GM18907 (cell line): ENCODE results near the gene SEZ6L.

Source experiments
- ATAC-seq: cut with Tn5 transposase; IDR thresholded peaks from one replicate; pipeline ENCODE4 v1.9.1; 2021; ENCODE audit warnings: mild to moderate bottlenecking, moderate library complexity; ENCODE audit not compliant: unreplicated experiment

The SEZ6L gene

GRCh38 chr22:26172389-26172990, 3.2 kb downstream of the SEZ6L start:
- ATAC-seq, result no peak

GRCh38 chr22:26174280-26174679, 5.0 kb downstream of the SEZ6L start:
- ATAC-seq, result no peak

GRCh38 chr22:26182723-26183122, 13.5 kb downstream of the SEZ6L start:
- no peak for ATAC-seq

GRCh38 chr22:26185190-26185589, 15.9 kb downstream of the SEZ6L start:
- ATAC-seq, result no peak

- no peak for ATAC-seq
Measured at GRCh38 chr22:26188341-26188740, 19.1 kb downstream of the SEZ6L start.

- ATAC-seq, result no peak
Measured at GRCh38 chr22:26194313-26194712, 25.1 kb downstream of the SEZ6L start.

- ATAC-seq, result no peak
Measured at GRCh38 chr22:26194877-26195276, 25.6 kb downstream of the SEZ6L start.

GRCh38 chr22:26196657-26197056, 27.4 kb downstream of the SEZ6L start:
- ATAC-seq, result no peak

GRCh38 chr22:26197425-26197824, 28.2 kb downstream of the SEZ6L start:
- no peak for ATAC-seq

- ATAC-seq, result no peak
Measured at GRCh38 chr22:26199665-26200064, 30.4 kb downstream of the SEZ6L start.

- no peak for ATAC-seq
Measured at GRCh38 chr22:26202280-26202924, 33.1 kb downstream of the SEZ6L start.

- no peak for ATAC-seq
Measured at GRCh38 chr22:26205494-26205893, 36.2 kb downstream of the SEZ6L start.

GRCh38 chr22:26210334-26210733, 41.1 kb downstream of the SEZ6L start:
- no peak for ATAC-seq

GRCh38 chr22:26213826-26214225, 44.6 kb downstream of the SEZ6L start:
- no peak for ATAC-seq

- ATAC-seq, result no peak
Measured at GRCh38 chr22:26214466-26214865, 45.2 kb downstream of the SEZ6L start.

- no peak for ATAC-seq
Measured at GRCh38 chr22:26215736-26216135, 46.5 kb downstream of the SEZ6L start.

- ATAC-seq, result no peak
Measured at GRCh38 chr22:26225207-26225606, 55.9 kb downstream of the SEZ6L start.

- no peak for ATAC-seq
Measured at GRCh38 chr22:26226538-26227297, 57.5 kb downstream of the SEZ6L start.

GRCh38 chr22:26229910-26230309, 60.6 kb downstream of the SEZ6L start:
- no peak for ATAC-seq

GRCh38 chr22:26234296-26234695, 65.0 kb downstream of the SEZ6L start:
- ATAC-seq, result no peak

GRCh38 chr22:26235792-26236487, 66.7 kb downstream of the SEZ6L start:
- ATAC-seq, result no peak

- no peak for ATAC-seq
Measured at GRCh38 chr22:26236991-26237390, 67.7 kb downstream of the SEZ6L start.
